HG03469 (cell line): ENCODE data around the gene ZNF674.
"Not testable (repeated sequence)": the region's sequence is repeated elsewhere in the genome, so short reads cannot be mapped to it uniquely, and the experiment has no call there.

Experiments used
- ATAC-seq: cut with Tn5 transposase; IDR thresholded peaks from one replicate; pipeline ENCODE4 v1.9.1; 2021; ENCODE audit warnings: mild to moderate bottlenecking, moderate library complexity, moderate number of reproducible peaks; ENCODE audit not compliant: unreplicated experiment

ZNF674 gene

GRCh38 chrX:46485897-46486296 is 59.3 kb downstream of the ZNF674 start:
- ATAC-seq, result no peak

- ATAC-seq, result not testable (repeated sequence)
Measured at GRCh38 chrX:46478634-46479033, 66.6 kb downstream of the ZNF674 start.

- ATAC-seq, result no peak
Measured at GRCh38 chrX:46477435-46477834, 67.8 kb downstream of the ZNF674 start.

- ATAC-seq, result no peak
Measured at GRCh38 chrX:46465203-46465602, 80.0 kb downstream of the ZNF674 start.

GRCh38 chrX:46463682-46464081 is 81.5 kb downstream of the ZNF674 start:
- ATAC-seq, result no peak

- ATAC-seq, result peak; percentile 93
Measured at GRCh38 chrX:46461660-46462191, 83.5 kb downstream of the ZNF674 start.

- ATAC-seq, result not testable (repeated sequence)
Measured at GRCh38 chrX:46460801-46461659, 84.2 kb downstream of the ZNF674 start.

GRCh38 chrX:46459603-46460002 is 85.6 kb downstream of the ZNF674 start:
- no peak for ATAC-seq

GRCh38 chrX:46456125-46456922 is 88.9 kb downstream of the ZNF674 start:
- no peak for ATAC-seq
